RPMI8226 (cell line): Measurements from ENCODE around the gene IL1RL2.

Source experiments
- DNase-seq: peaks from one replicate; pipeline ENCODE4 v3.0.0-alpha.2; 2015

IL1RL2 gene

DNA sequence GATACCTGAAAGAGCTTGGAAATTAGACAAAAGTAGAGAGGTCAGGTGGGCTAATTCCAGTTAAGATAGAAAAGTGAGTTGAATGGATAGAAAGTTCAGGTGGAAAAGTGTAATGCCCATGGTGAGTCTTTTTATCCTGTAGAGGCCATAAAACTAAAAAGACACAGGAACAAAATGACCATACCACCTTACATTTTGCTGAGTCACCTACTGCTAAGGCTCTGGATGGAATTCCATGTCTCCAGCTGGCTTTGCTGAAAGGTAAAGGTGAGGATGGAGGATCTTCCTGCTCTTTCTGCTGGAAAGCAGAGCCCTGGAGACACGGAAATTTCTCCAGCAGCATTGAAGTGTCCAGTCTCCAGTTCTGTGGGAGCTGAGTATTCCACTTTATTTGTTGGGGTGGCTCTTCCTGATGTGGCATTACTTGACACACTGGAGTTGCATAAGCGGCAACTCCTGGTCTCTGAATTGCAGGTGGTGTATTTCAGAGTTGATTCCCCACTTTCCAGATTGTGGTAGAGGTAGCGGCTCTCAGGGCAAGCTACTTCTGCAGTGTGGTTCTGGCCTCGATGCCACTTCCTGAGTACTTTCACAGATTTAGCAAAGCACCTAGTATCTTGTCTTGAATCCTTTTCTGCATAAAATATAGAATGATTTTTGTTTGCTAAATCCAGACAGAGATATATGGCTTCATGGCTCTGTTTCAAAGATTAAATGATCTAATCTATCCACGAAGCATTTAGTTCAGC is 10.7 kb downstream of the IL1RL2 start:
- DNase-seq: no peak

DNA sequence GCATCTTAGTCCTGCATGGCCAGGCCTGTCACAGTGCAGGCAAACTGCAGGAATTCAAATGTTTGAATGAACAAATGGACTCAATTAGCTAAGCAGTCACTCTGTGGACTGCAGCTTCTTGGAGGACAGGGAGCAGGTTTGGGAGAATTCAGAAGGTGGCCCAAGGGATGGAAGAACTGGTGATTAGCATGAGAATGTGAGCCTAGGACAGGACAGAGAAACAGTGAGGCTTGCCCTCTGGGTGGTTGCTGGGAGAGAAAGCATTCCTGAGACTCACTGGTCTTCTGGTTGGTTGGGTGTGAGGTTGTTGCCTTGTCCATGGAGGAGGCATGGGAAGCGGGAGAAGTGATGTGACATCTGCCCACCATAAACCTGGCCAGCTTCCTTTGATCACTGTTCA is 13.7 kb downstream of the IL1RL2 start:
- no peak for DNase-seq

DNA sequence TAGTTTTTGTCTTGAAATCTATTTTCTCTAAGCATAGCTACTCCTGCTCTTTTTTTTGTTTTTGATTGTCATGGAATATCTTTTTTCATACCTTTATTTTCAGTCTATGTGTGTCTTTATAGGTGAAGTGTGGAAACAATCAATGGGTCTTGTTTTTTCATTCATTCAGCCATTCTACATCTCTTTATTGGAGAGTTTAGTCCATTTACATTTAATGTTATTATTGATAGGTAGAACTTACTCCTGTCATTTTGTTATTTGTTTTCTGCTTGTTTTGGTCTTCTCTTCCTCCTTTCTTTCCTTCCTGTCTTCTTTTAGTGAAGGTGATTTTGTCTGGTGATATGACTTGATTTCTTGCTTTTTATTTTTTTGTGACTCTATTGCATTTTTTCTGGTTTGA is 17.8 kb downstream of the IL1RL2 start:
- DNase-seq: no peak

GRCh38 chr2:102206666-102207341 is 20.0 kb downstream of the IL1RL2 start:
- no peak for DNase-seq

GRCh38 chr2:102208774-102209173 is 22.0 kb downstream of the IL1RL2 start:
- DNase-seq: no peak

GRCh38 chr2:102209474-102209873 is 22.7 kb downstream of the IL1RL2 start:
- DNase-seq: no peak

- DNase-seq: no peak
These were observed 30.2 kb downstream of the IL1RL2 start for GRCh38 chr2:102217032-102217431.

GRCh38 chr2:102224824-102225739 is 38.3 kb downstream of the IL1RL2 start:
- no peak for DNase-seq

GRCh38 chr2:102226171-102226570 is 39.3 kb downstream of the IL1RL2 start:
- DNase-seq: no peak

GRCh38 chr2:102226612-102227391 is 40.0 kb downstream of the IL1RL2 start:
- DNase-seq: no peak

GRCh38 chr2:102229141-102229769 is 42.4 kb downstream of the IL1RL2 start:
- DNase-seq: no peak

DNA sequence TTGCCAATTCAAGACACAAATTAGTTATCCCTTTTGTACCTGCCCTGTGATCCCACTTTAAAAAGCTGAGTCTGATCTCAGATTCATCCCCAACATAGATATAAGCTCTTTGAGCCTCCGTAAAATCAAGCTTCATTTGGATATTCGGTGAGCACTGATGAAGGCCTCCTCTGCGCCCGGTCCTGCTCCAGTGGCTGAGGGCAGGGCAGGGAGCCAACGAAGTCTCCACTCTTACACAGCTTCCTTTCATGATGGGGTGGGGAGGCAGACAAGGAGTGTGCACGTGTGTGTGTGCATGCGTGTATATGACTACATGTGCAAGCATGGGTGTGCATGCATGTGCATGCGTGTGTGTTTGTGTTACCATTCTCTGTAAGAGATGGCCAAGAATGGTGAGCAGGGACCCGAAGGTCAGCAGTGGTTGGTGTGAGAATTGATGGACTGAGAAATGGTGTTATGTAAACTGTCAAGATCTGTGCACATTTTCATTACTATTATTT is 43.6 kb downstream of the IL1RL2 start:
- DNase-seq: no peak

GRCh38 chr2:102233132-102233884 is 46.5 kb downstream of the IL1RL2 start:
- DNase-seq: no peak

- peak; percentile 16 for DNase-seq
These were observed 48.2 kb downstream of the IL1RL2 start for GRCh38 chr2:102235042-102235473.

DNA sequence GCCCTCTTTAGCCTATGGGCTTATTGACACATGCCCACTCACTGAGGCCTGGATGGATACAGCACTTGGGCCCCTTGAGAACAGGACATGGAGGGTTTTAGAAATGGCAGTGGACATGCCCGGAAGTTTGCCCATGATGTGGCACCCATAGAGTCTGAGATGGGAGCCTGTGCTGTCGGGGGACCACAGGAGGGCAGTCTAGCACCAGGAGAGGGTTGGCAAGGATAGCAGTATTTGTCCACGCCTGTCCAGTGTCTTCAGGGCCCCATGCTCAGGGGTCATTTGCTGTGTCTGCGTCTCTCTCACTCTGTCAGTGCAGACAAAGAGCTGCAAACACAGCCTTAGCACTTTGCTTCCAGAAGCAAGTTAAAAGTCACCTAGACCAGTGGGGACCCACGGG is 48.7 kb downstream of the IL1RL2 start:
- DNase-seq: peak; percentile 23

DNA sequence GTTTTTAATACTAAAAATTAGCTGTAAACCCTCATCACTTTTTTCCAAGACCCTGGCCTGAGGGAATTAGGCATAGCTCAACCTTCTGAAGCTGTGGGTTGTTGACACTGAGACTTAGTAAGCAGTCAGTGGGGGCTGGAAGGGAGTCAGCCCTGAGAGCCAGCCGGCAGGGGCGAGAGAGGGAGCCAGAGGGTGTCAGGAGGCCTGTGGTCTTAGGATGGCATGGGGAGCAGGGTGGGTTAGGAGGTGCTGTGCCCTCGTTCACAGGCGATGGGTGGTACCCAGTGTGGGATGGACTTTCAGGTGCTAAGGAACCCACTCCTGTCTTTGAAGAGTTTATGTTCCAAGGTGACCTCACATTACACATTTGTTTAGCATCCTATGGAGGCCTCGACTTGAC is 49.3 kb downstream of the IL1RL2 start:
- DNase-seq: no peak

DNA sequence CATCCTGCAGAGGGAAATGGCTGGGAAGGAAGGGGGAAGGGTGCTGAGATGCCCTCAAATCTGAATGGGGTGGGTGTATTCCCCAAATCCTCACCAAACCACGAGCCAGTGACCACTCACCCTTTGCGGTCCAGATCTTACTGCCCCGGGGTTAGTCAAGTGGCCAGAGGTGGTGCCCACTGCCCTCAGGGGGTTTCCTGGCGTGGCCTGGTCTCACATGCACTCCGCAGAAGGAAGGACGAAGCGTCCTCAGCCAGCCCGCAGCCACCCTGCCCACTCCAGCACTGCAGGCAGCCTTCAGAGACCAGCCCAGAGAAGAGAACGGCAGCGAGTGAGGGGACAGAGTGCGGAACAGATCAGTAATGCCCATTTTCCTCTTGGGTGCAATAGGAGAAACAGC is 50.4 kb downstream of the IL1RL2 start:
- no peak for DNase-seq

- no peak for DNase-seq
These were observed 51.4 kb downstream of the IL1RL2 start for GRCh38 chr2:102238039-102238756.

DNA sequence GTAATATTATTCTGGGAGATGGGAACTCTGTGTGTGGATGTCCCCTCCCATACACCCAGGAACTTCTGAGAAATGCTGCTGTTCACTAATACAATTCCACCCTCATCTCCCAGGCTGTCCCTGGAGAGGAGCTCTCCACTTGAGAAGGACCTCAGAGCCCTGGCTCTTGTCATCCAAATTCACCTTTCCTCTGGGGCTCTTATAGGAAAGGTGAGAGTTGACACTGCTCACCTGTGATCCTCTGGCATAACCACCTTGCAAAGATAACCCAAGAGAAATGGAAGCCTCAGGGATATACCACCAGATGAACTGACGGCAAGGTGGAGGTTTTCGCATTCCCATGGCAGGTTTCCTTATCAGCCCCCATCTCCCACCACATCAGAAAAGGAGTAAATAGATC is 52.0 kb downstream of the IL1RL2 start:
- DNase-seq: no peak

GRCh38 chr2:102239344-102239743 is 52.5 kb downstream of the IL1RL2 start:
- no peak for DNase-seq
